CD4-positive, alpha-beta T cell treated with Interleukin-6 at 100 ng/mL for 8 hours (primary cell): ENCODE measurements around the gene MAPKAPK2.
A peak's percentile ranks its signal among the peaks of the same experiment; 100 is the strongest.

Experiments
- DNase-seq: peaks from one replicate; pipeline ENCODE4 v3.0.0-alpha.2; 2020; ENCODE audit warnings: mixed read lengths, low spot score

MAPKAPK2 gene

GRCh38 chr1:206721454-206721853 lies 36.7 kb downstream of the MAPKAPK2 start:
- DNase-seq = no peak

- no peak for DNase-seq
Measured at GRCh38 chr1:206722751-206723461, 38.2 kb downstream of the MAPKAPK2 start.

- no peak for DNase-seq
Measured at GRCh38 chr1:206723462-206723804, 38.7 kb downstream of the MAPKAPK2 start.

- DNase-seq = no peak
Measured at GRCh38 chr1:206723805-206724472, 39.2 kb downstream of the MAPKAPK2 start.

GRCh38 chr1:206725109-206725963 lies 40.6 kb downstream of the MAPKAPK2 start:
- peak; percentile 62 for DNase-seq

- DNase-seq = no peak
Measured at GRCh38 chr1:206727981-206728696, 43.4 kb downstream of the MAPKAPK2 start.

GRCh38 chr1:206728697-206728987 lies 43.9 kb downstream of the MAPKAPK2 start:
- no peak for DNase-seq

GRCh38 chr1:206729050-206729449 lies 44.3 kb downstream of the MAPKAPK2 start:
- DNase-seq = no peak

- DNase-seq = no peak
Measured at GRCh38 chr1:206729507-206729906, 44.8 kb downstream of the MAPKAPK2 start.

GRCh38 chr1:206732508-206732907 lies 47.8 kb downstream of the MAPKAPK2 start:
- DNase-seq = no peak

GRCh38 chr1:206732992-206733391 lies 48.3 kb downstream of the MAPKAPK2 start:
- DNase-seq = no peak

- DNase-seq = peak; percentile 67
Measured at GRCh38 chr1:206734499-206735142, 49.9 kb downstream of the MAPKAPK2 start.

- no peak for DNase-seq
Measured at GRCh38 chr1:206735553-206736031, 50.9 kb downstream of the MAPKAPK2 start.

GRCh38 chr1:206736878-206737728 lies 52.4 kb downstream of the MAPKAPK2 start:
- DNase-seq = peak; percentile 65

- DNase-seq = no peak
Measured at GRCh38 chr1:206737729-206738201, 53.1 kb downstream of the MAPKAPK2 start.

GRCh38 chr1:206738370-206739366 lies 54.0 kb downstream of the MAPKAPK2 start:
- DNase-seq = no peak

- DNase-seq = no peak
Measured at GRCh38 chr1:206739411-206740076, 54.8 kb downstream of the MAPKAPK2 start.

- DNase-seq = no peak
Measured at GRCh38 chr1:206741142-206741701, 56.5 kb downstream of the MAPKAPK2 start.
